PC-9 (cell line): ENCODE results near the gene TUBA1A.

Experiments
- CTCF ChIP-seq: fragments of 200-600 bp; sonication (generic); conservative IDR thresholded peaks from 2 replicates; pipeline ENCODE4 v1.6.1; 2017; ENCODE audit warnings: mixed run types, antibody characterized with exemption, mild to moderate bottlenecking, moderate library complexity
- EZH2 ChIP-seq: fragments of 200-600 bp; sonication (generic); IDR thresholded peaks from 2 replicates; pipeline ENCODE4 v1.8.0; 2017; ENCODE audit warnings: antibody characterized with exemption, low read depth

GRCh38 chr12:49225576-49226166, 36.8 kb upstream of the TUBA1A start:
- no peak for TF ChIP-seq CTCF
- TF ChIP-seq EZH2, result no peak
